Stomach (tissue), 9 donors: ENCODE measurements around the gene PLEKHA4. TPM values are rescaled to one million over a fixed set of nuclear protein-coding genes. Genes with fewer than 3 reads are reported as not detected.
"Not testable (repeated sequence)": the region's sequence is repeated elsewhere in the genome, so short reads cannot be mapped to it uniquely, and the experiment has no call there.

Source experiments
- DNase-seq, 2 donors: peaks; one replicate each; pipeline versions ENCODE4 v3.0.0 to v3.0.0-alpha.2; 2013 to 2019
- H3K27ac ChIP-seq, 5 donors: fragments of 200-600 bp in 4 of 5; sonication (generic) in 4 of 5; one replicate each; pipeline ENCODE4 v1.5.1; 2013 to 2019; ENCODE audit warnings: mild to moderate bottlenecking in 1 of 5, moderate library complexity in 1 of 5
- H3K27me3 ChIP-seq, 3 donors: fragments of 200-600 bp; sonication (generic); one replicate each; pipeline ENCODE4 v1.5.1; 2017 to 2019; ENCODE audit warnings: mixed run types in 1 of 3
- H3K36me3 ChIP-seq, 4 donors: fragments of 200-600 bp; sonication (generic); 1 replicate in 3 of 4; 2 replicates in 1 of 4; pipeline ENCODE4 v1.5.1; 2016 to 2019
- H3K4me1 ChIP-seq, 4 donors: fragments of 200-600 bp; sonication (generic); one replicate each; pipeline ENCODE4 v1.5.1; 2016 to 2019
- H3K4me3 ChIP-seq, 4 donors: fragments of 200-600 bp; sonication (generic) in 3 of 4; one replicate each; pipeline ENCODE4 v1.5.1; 2016 to 2019; ENCODE audit warnings: mild to moderate bottlenecking in 1 of 4
- H3K9me3 ChIP-seq, 4 donors: fragments of 200-600 bp; sonication (generic); one replicate each; pipeline ENCODE4 v1.5.1; 2016 to 2019
- EP300 ChIP-seq: sonication (generic); formaldehyde crosslinking; IDR thresholded peaks from one replicate; pipeline ENCODE4 v1.6.1; 2017; ENCODE audit warnings: antibody characterized with exemption
- POLR2A ChIP-seq, 4 donors: fragments of 450-650 bp; IDR thresholded peaks; one replicate each; pipeline ENCODE4 v1.6.1; 2016; ENCODE audit warnings: antibody characterized with exemption in 4 of 4, control low read depth in 2 of 4, mild to moderate bottlenecking in 1 of 4, moderate library complexity in 1 of 4
- POLR2AphosphoS5 ChIP-seq, 3 donors: sonication (generic); formaldehyde crosslinking; IDR thresholded peaks; one replicate each; pipeline ENCODE4 v1.6.1; 2016; ENCODE audit warnings: antibody characterized with exemption in 3 of 3
- WGBS, 5 donors: extraction: QIAGEN DNeasy Blood & Tissue Kit in 3 of 5; methylation state at CpG; one replicate each; pipeline versions ENCODE4 v1.1.5 to v1.1.7; 2013 to 2018; 5-methylcytosine and 5-hydroxymethylcytosine counted together
- intact Hi-C: fragments of 100-400 bp; cut with DNase I; formaldehyde crosslinking; loops from one replicate; pipeline ENCODE4 v1.15.1; 2023; ENCODE audit warnings: low total_unique reads
- polyA plus RNA-seq, 3 donors: library from polyadenylated mRNA; stranded (reverse); fragments of 200-250 nt; gene quantifications; one replicate each; pipeline ENCODE4 v1.2.3, GENCODE V29; 2013
- small RNA-seq, 4 donors: library from RNA; depleted of rRNA; stranded (forward); fragments of <200 nt; gene quantifications; one replicate each; pipeline ENCODE3, GENCODE V24; 2016
- total RNA-seq, 5 donors: library from RNA; depleted of rRNA; stranded (reverse); fragments of >200 nt; gene quantifications; one replicate each; pipeline versions ENCODE4 v1.1.0 to v1.2.3, GENCODE V29; 2014 to 2016
- TF ChIP-seq, protein P1 (sequence below), 7 experiments: fragments of 450-650 bp in 4 of 7; fragments of 200-600 bp in 3 of 7; sonication (generic) in 3 of 7; IDR thresholded peaks; one replicate each; pipeline ENCODE4 v1.5.1; 2016 to 2019; ENCODE audit warnings: antibody characterized with exemption in 7 of 7, control low read depth in 2 of 7, mild to moderate bottlenecking in 1 of 7
- donor health status: healthy with polysubstance abuse.
- donor health status: Bipolar disorder and iron deficiency.
- donor health status: healthy.

The PLEKHA4 gene
- total and polyA plus RNA-seq, 8 donors: 1.7 to 85.0 (median 30.0) TPM

DNA sequence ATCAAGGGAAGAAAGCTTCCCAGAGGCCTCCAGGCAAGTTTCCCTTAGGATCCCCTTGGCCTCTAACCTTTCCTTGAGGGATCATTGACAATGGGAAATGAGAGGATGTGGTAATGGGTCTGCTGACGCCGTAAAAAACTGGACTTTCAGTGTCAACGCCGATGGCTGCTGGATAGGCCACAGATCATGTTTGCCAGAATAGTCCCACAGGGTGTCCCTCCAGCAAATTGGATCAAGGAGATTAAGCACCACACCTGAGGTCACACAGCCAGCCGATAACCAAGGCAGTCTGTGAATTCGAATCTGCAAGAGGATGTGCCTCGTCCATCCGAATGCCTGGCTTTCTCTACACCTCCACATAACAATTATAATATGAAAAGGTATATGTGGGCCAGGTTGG, 75.1 kb downstream of the PLEKHA4 start:
- intact Hi-C loops: no loop called here
- Histone ChIP-seq H3K27me3 (no peaks in the 10 kb centered on the region), H3K4me3 (no peak overlapping the region), H3K36me3 (peaks cover 0 to 18% (median 8%) of the 10 kb centered on the region in 4 donors), H3K4me1 (peaks cover 16 to 23% (median 18%) of the 10 kb centered on the region in 4 donors), H3K9me3 (no peaks in the 10 kb centered on the region), H3K27ac (no peak overlapping the region)
- 78 to 92% (median 82%) methylated on average over 8 of the region's 8 CpGs for WGBS, 5 donors
- TF ChIP-seq EP300 (no peak), POLR2A (IDR thresholded peaks at IDR 0.05) (no peak), POLR2AphosphoS5 (IDR thresholded peaks at IDR 0.05) (no peak)
- TF ChIP-seq, protein P1, sequence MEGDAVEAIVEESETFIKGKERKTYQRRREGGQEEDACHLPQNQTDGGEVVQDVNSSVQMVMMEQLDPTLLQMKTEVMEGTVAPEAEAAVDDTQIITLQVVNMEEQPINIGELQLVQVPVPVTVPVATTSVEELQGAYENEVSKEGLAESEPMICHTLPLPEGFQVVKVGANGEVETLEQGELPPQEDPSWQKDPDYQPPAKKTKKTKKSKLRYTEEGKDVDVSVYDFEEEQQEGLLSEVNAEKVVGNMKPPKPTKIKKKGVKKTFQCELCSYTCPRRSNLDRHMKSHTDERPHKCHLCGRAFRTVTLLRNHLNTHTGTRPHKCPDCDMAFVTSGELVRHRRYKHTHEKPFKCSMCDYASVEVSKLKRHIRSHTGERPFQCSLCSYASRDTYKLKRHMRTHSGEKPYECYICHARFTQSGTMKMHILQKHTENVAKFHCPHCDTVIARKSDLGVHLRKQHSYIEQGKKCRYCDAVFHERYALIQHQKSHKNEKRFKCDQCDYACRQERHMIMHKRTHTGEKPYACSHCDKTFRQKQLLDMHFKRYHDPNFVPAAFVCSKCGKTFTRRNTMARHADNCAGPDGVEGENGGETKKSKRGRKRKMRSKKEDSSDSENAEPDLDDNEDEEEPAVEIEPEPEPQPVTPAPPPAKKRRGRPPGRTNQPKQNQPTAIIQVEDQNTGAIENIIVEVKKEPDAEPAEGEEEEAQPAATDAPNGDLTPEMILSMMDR (IDR thresholded peaks at IDR 0.05): no peak
- DNase-seq: no peak

DNA sequence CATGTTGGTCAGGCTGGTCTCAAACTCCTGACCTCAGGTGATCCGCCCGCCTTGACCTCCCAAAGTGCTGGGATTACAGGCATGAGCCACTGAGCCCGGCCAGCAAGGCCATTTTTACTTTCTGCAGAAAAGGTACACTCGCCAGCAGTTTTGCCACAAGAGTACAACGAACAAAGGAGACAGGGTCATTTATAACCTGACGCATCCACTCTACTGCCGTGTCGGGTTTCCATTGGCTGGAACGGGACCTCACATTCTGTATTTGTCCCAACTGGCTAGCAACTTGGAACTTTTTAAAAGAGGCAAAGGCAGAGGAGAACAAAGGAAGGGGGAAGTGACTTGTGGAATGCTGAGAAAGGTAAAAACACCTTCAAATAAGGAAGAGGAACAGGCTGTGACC, 81.1 kb downstream of the PLEKHA4 start:
- H3K9me3 ChIP-seq, H3K27me3 ChIP-seq, intact Hi-C loops, H3K36me3 ChIP-seq, H3K4me3 ChIP-seq: not testable (repeated sequence)
- Histone ChIP-seq H3K27ac (peak overlapping the region; percentile 62 to 78 (median 74)), H3K4me1 (peaks cover 0 to 18% (median 7%) of the 10 kb centered on the region in 4 donors)
- WGBS, 5 donors: 47 to 66% (median 61%) methylated on average over 9 of the region's 9 CpGs
- peak in 1 of 2 donors; percentile 74 for DNase-seq
- peak in 2 of 3 donors; percentile 69 to 72 for TF ChIP-seq POLR2AphosphoS5 (IDR thresholded peaks at IDR 0.05)

Small RNA genes lying within 50 kb of the gene (small RNA-seq; reads per million reads assigned to genes)
- gene RNU6-317P: 0 reads per million in 4 donors

Other genes starting within 250 kb of the PLEKHA4 start
Only the 30 nearest of the 32 such genes appear.
- 10 to 100 TPM in 1 of 5 donors, 1 to 10 TPM in 3, not detected in 1; 7.2 to 21.7 (median 9.7) TPM for gene DBP, start 231.2 kb downstream of the PLEKHA4 start, total RNA-seq
- gene DBP, start 231.2 kb downstream of the PLEKHA4 start, polyA plus RNA-seq: 10 to 100 TPM in 1 of 3 donors, 1 to 10 TPM in 2; 4.2 to 29.0 (median 9.2) TPM
- 10 to 100 TPM in 2 of 5 donors, 1 to 10 TPM in 2, not detected in 1; 1.8 to 33.0 (median 18.1) TPM for gene CA11, start 222.4 kb downstream of the PLEKHA4 start, total RNA-seq
- gene CA11, start 222.4 kb downstream of the PLEKHA4 start, polyA plus RNA-seq: 10 to 100 TPM; 15.7 to 17.7 (median 15.8) TPM
- not detected for gene NTN5, start 195.6 kb downstream of the PLEKHA4 start, total RNA-seq
- 1 to 10 TPM in 1 of 3 donors, not detected in 2; 1.3 TPM for gene NTN5, start 195.6 kb downstream of the PLEKHA4 start, polyA plus RNA-seq
- 10 to 100 TPM; 23.2 to 42.0 (median 33.2) TPM for gene FUT2, start 172.6 kb downstream of the PLEKHA4 start, total RNA-seq
- 10 to 100 TPM; 22.7 to 76.8 (median 25.8) TPM for gene FUT2, start 172.6 kb downstream of the PLEKHA4 start, polyA plus RNA-seq
- gene MAMSTR, start 148.9 kb downstream of the PLEKHA4 start, total RNA-seq: 1 to 10 TPM in 1 of 5 donors, under 1 TPM in 1, not detected in 3; 0.55 to 3.6 TPM
- 1 to 10 TPM in 2 of 3 donors, under 1 TPM in 1; 0.46 to 1.5 (median 1.5) TPM for gene MAMSTR, start 148.9 kb downstream of the PLEKHA4 start, polyA plus RNA-seq
- gene RASIP1, start 128.0 kb downstream of the PLEKHA4 start, total RNA-seq: 10 to 100 TPM in 1 of 5 donors, 1 to 10 TPM in 4; 4.7 to 26.8 (median 8.8) TPM
- 10 to 100 TPM; 11.1 to 44.9 (median 29.3) TPM for gene RASIP1, start 128.0 kb downstream of the PLEKHA4 start, polyA plus RNA-seq
- gene IZUMO1, start 121.7 kb downstream of the PLEKHA4 start, total RNA-seq: 10 to 100 TPM in 2 of 5 donors, under 1 TPM in 1, not detected in 2; 0.73 to 14.3 (median 10.7) TPM
- 1 to 10 TPM in 1 of 3 donors, under 1 TPM in 1, not detected in 1; 0.62 to 4.0 TPM for gene IZUMO1, start 121.7 kb downstream of the PLEKHA4 start, polyA plus RNA-seq
- gene FUT1, start 116.0 kb downstream of the PLEKHA4 start, total RNA-seq: 10 to 100 TPM in 2 of 5 donors, 1 to 10 TPM in 2, not detected in 1; 7.0 to 54.5 (median 11.1) TPM
- gene FUT1, start 116.0 kb downstream of the PLEKHA4 start, polyA plus RNA-seq: 1 to 10 TPM; 7.2 to 7.5 (median 7.2) TPM
- gene FGF21, start 113.1 kb downstream of the PLEKHA4 start, total RNA-seq: not detected
- not detected for gene FGF21, start 113.1 kb downstream of the PLEKHA4 start, polyA plus RNA-seq
- gene BCAT2, start 57.6 kb downstream of the PLEKHA4 start, total RNA-seq: 100 to 1,000 TPM in 1 of 5 donors, 10 to 100 TPM in 4; 22.0 to 320 (median 23.9) TPM
- gene BCAT2, start 57.6 kb downstream of the PLEKHA4 start, polyA plus RNA-seq: 10 to 100 TPM; 65.8 to 74.5 (median 68.5) TPM
- gene HSD17B14, start 32.1 kb downstream of the PLEKHA4 start, total RNA-seq: 10 to 100 TPM in 2 of 5 donors, 1 to 10 TPM in 2, not detected in 1; 2.8 to 41.4 (median 17.3) TPM
- gene HSD17B14, start 32.1 kb downstream of the PLEKHA4 start, polyA plus RNA-seq: 1 to 10 TPM; 5.4 to 9.8 (median 9.4) TPM
- 100 to 1,000 TPM in 1 of 5 donors, 10 to 100 TPM in 4; 14.6 to 107 (median 35.1) TPM for gene PPP1R15A, start 3.8 kb upstream of the PLEKHA4 start, total RNA-seq
- gene PPP1R15A, start 3.8 kb upstream of the PLEKHA4 start, polyA plus RNA-seq: 10 to 100 TPM; 34.6 to 59.8 (median 37.1) TPM
- 1 to 10 TPM in 2 of 5 donors, not detected in 3; 1.2 to 1.3 TPM for gene TULP2, start 30.1 kb upstream of the PLEKHA4 start, total RNA-seq
- not detected for gene TULP2, start 30.1 kb upstream of the PLEKHA4 start, polyA plus RNA-seq
- 100 to 1,000 TPM; 117 to 503 (median 135) TPM for gene NUCB1, start 31.7 kb upstream of the PLEKHA4 start, total RNA-seq
- gene NUCB1, start 31.7 kb upstream of the PLEKHA4 start, polyA plus RNA-seq: 100 to 1,000 TPM in 1 of 3 donors, 10 to 100 TPM in 2; 68.9 to 118 (median 91.5) TPM
- gene DHDH, start 65.1 kb upstream of the PLEKHA4 start, total RNA-seq: under 1 TPM in 1 of 5 donors, not detected in 4; 0.89 TPM
- 1 to 10 TPM in 1 of 3 donors, under 1 TPM in 1, not detected in 1; 0.93 to 1.2 TPM for gene DHDH, start 65.1 kb upstream of the PLEKHA4 start, polyA plus RNA-seq
- gene BAX, start 86.3 kb upstream of the PLEKHA4 start, total RNA-seq: 100 to 1,000 TPM in 1 of 5 donors, 10 to 100 TPM in 4; 12.1 to 121 (median 20.2) TPM
- gene BAX, start 86.3 kb upstream of the PLEKHA4 start, polyA plus RNA-seq: 10 to 100 TPM; 61.6 to 85.3 (median 77.6) TPM
- gene FTL, start 96.7 kb upstream of the PLEKHA4 start, total RNA-seq: 1,000 to 10,000 TPM; 1,292 to 4,272 (median 3,457) TPM
- gene FTL, start 96.7 kb upstream of the PLEKHA4 start, polyA plus RNA-seq: 1,000 to 10,000 TPM; 3,915 to 8,824 (median 7,571) TPM
- gene GYS1, start 124.7 kb upstream of the PLEKHA4 start, total RNA-seq: 10 to 100 TPM; 13.0 to 63.6 (median 46.4) TPM
- 10 to 100 TPM; 13.0 to 25.5 (median 15.5) TPM for gene GYS1, start 124.7 kb upstream of the PLEKHA4 start, polyA plus RNA-seq
- gene RUVBL2, start 125.3 kb upstream of the PLEKHA4 start, total RNA-seq: 10 to 100 TPM in 4 of 5 donors, under 1 TPM in 1; 0.58 to 96.0 (median 59.1) TPM
- 10 to 100 TPM; 55.3 to 69.2 (median 63.3) TPM for gene RUVBL2, start 125.3 kb upstream of the PLEKHA4 start, polyA plus RNA-seq
- gene LHB, start 148.5 kb upstream of the PLEKHA4 start, total RNA-seq: 1 to 10 TPM in 1 of 5 donors, not detected in 4; 8.4 TPM
- gene LHB, start 148.5 kb upstream of the PLEKHA4 start, polyA plus RNA-seq: 10 to 100 TPM in 2 of 3 donors, 1 to 10 TPM in 1; 3.8 to 45.8 (median 40.3) TPM
- not detected for gene CGB3, start 155.7 kb upstream of the PLEKHA4 start, total RNA-seq
- not detected for gene CGB3, start 155.7 kb upstream of the PLEKHA4 start, polyA plus RNA-seq
- gene CGB2, start 163.3 kb upstream of the PLEKHA4 start, total RNA-seq: not detected
- gene CGB2, start 163.3 kb upstream of the PLEKHA4 start, polyA plus RNA-seq: not detected
- gene CGB1, start 168.3 kb upstream of the PLEKHA4 start, total RNA-seq: not detected
- gene CGB1, start 168.3 kb upstream of the PLEKHA4 start, polyA plus RNA-seq: not detected
- gene CGB5, start 175.2 kb upstream of the PLEKHA4 start, total RNA-seq: not detected
- not detected for gene CGB5, start 175.2 kb upstream of the PLEKHA4 start, polyA plus RNA-seq
- not detected for gene CGB8, start 180.5 kb upstream of the PLEKHA4 start, total RNA-seq
- not detected for gene CGB8, start 180.5 kb upstream of the PLEKHA4 start, polyA plus RNA-seq
- not detected for gene CGB7, start 189.1 kb upstream of the PLEKHA4 start, total RNA-seq
- 1 to 10 TPM in 1 of 3 donors, not detected in 2; 3.8 TPM for gene CGB7, start 189.1 kb upstream of the PLEKHA4 start, polyA plus RNA-seq
- gene NTF4, start 196.2 kb upstream of the PLEKHA4 start, total RNA-seq: not detected
- gene NTF4, start 196.2 kb upstream of the PLEKHA4 start, polyA plus RNA-seq: 10 to 100 TPM in 1 of 3 donors, not detected in 2; 17.5 TPM
- not detected for gene KCNA7, start 204.1 kb upstream of the PLEKHA4 start, total RNA-seq
- not detected for gene KCNA7, start 204.1 kb upstream of the PLEKHA4 start, polyA plus RNA-seq
- gene SNRNP70, start 216.8 kb upstream of the PLEKHA4 start, total RNA-seq: 1,000 to 10,000 TPM in 1 of 5 donors, 100 to 1,000 TPM in 4; 163 to 3,365 (median 235) TPM
- gene SNRNP70, start 216.8 kb upstream of the PLEKHA4 start, polyA plus RNA-seq: 100 to 1,000 TPM; 170 to 258 (median 192) TPM
- gene LIN7B, start 245.8 kb upstream of the PLEKHA4 start, total RNA-seq: 100 to 1,000 TPM in 1 of 5 donors, 10 to 100 TPM in 2, 1 to 10 TPM in 1, not detected in 1; 5.5 to 118 (median 30.5) TPM
- 10 to 100 TPM in 2 of 3 donors, 1 to 10 TPM in 1; 4.0 to 18.1 (median 11.5) TPM for gene LIN7B, start 245.8 kb upstream of the PLEKHA4 start, polyA plus RNA-seq